ENCODE data around the gene MRGPRF. TPM values are rescaled to one million over a fixed set of nuclear protein-coding genes. Genes with fewer than 3 reads are reported as not detected.

MRGPRF gene
- total RNA-seq, 1 experiment from 2014 or later: not detected

GRCh38 chr11:69057801-69058200, 44.8 kb upstream of the MRGPRF start:
- intact Hi-C loops (cut with micrococcal nuclease): no loop called here
- no peak for TF ChIP-seq EZH2phosphoT487 (IDR thresholded peaks at IDR 0.05; ENCODE audit: borderline replicate concordance, low read length)
- BruUV-seq (replicated peaks): no TSS peak
- Histone ChIP-seq H2AFZ (ENCODE audit: low read length) (no peak overlapping the region), H3K9ac (ENCODE audit: low read length) (no peak overlapping the region), H3K27me3 (ENCODE audit: low read length) (no peaks in the 10 kb centered on the region), H3F3A (ENCODE audit: low read length, unreplicated experiment) (no peaks in the 10 kb centered on the region), H3K27ac (ENCODE audit: low read length) (no peak overlapping the region), H3K4me2 (ENCODE audit: low read length) (no peak overlapping the region), H3K36me3 (ENCODE audit: low read depth, low read length) (no peaks in the 10 kb centered on the region), H3K9me2 (replicated peaks; ENCODE audit: low read length) (no peaks in the 10 kb centered on the region), H3K79me2 (ENCODE audit: low read length) (peaks cover 20% of the 10 kb centered on the region), H3K9me3 (ENCODE audit: low read length) (no peaks in the 10 kb centered on the region), H3K4me1 (ENCODE audit: insufficient read depth, low read length) (no peaks in the 10 kb centered on the region), H3K4me3 (ENCODE audit: low read length) (no peak overlapping the region), H4K20me1 (ENCODE audit: low read length) (no peaks in the 10 kb centered on the region)
- POLR2A ChIA-PET (ENCODE audit: unreplicated experiment): no interaction called here
- CTCF ChIA-PET: no interaction called here
- ATAC-seq (no peak), DNase-seq (no peak)

GRCh38 chr11:69057236-69057635, 44.2 kb upstream of the MRGPRF start:
- ChIA-PET CTCF (no interaction called here), POLR2A (ENCODE audit: unreplicated experiment) (no interaction called here)
- Histone ChIP-seq H3K79me2 (ENCODE audit: low read length) (peaks cover 25% of the 10 kb centered on the region), H3K4me1 (ENCODE audit: insufficient read depth, low read length) (no peaks in the 10 kb centered on the region), H3K9ac (ENCODE audit: low read length) (no peak overlapping the region), H3K4me2 (ENCODE audit: low read length) (no peak overlapping the region), H3F3A (ENCODE audit: low read length, unreplicated experiment) (no peaks in the 10 kb centered on the region), H3K9me3 (ENCODE audit: low read length) (no peaks in the 10 kb centered on the region), H4K20me1 (ENCODE audit: low read length) (no peaks in the 10 kb centered on the region), H2AFZ (ENCODE audit: low read length) (no peak overlapping the region), H3K27ac (ENCODE audit: low read length) (no peak overlapping the region), H3K27me3 (ENCODE audit: low read length) (no peaks in the 10 kb centered on the region), H3K4me3 (ENCODE audit: low read length) (no peak overlapping the region), H3K36me3 (ENCODE audit: low read depth, low read length) (no peaks in the 10 kb centered on the region), H3K9me2 (replicated peaks; ENCODE audit: low read length) (no peaks in the 10 kb centered on the region)
- BruUV-seq (replicated peaks): no TSS peak
- no peak for ATAC-seq
- TF ChIP-seq, protein P1, sequence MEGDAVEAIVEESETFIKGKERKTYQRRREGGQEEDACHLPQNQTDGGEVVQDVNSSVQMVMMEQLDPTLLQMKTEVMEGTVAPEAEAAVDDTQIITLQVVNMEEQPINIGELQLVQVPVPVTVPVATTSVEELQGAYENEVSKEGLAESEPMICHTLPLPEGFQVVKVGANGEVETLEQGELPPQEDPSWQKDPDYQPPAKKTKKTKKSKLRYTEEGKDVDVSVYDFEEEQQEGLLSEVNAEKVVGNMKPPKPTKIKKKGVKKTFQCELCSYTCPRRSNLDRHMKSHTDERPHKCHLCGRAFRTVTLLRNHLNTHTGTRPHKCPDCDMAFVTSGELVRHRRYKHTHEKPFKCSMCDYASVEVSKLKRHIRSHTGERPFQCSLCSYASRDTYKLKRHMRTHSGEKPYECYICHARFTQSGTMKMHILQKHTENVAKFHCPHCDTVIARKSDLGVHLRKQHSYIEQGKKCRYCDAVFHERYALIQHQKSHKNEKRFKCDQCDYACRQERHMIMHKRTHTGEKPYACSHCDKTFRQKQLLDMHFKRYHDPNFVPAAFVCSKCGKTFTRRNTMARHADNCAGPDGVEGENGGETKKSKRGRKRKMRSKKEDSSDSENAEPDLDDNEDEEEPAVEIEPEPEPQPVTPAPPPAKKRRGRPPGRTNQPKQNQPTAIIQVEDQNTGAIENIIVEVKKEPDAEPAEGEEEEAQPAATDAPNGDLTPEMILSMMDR (conservative IDR thresholded peaks at IDR 0.05; ENCODE audit: low read depth, low read length): no peak
- no peak for TF ChIP-seq EZH2phosphoT487 (IDR thresholded peaks at IDR 0.05; ENCODE audit: borderline replicate concordance, low read length)
- TF ChIP-seq EZH2 (IDR thresholded peaks at IDR 0.05; ENCODE audit: low read length, unreplicated experiment): no peak
- DNase-seq: no peak
- intact Hi-C loops (cut with micrococcal nuclease): no loop called here

DNA sequence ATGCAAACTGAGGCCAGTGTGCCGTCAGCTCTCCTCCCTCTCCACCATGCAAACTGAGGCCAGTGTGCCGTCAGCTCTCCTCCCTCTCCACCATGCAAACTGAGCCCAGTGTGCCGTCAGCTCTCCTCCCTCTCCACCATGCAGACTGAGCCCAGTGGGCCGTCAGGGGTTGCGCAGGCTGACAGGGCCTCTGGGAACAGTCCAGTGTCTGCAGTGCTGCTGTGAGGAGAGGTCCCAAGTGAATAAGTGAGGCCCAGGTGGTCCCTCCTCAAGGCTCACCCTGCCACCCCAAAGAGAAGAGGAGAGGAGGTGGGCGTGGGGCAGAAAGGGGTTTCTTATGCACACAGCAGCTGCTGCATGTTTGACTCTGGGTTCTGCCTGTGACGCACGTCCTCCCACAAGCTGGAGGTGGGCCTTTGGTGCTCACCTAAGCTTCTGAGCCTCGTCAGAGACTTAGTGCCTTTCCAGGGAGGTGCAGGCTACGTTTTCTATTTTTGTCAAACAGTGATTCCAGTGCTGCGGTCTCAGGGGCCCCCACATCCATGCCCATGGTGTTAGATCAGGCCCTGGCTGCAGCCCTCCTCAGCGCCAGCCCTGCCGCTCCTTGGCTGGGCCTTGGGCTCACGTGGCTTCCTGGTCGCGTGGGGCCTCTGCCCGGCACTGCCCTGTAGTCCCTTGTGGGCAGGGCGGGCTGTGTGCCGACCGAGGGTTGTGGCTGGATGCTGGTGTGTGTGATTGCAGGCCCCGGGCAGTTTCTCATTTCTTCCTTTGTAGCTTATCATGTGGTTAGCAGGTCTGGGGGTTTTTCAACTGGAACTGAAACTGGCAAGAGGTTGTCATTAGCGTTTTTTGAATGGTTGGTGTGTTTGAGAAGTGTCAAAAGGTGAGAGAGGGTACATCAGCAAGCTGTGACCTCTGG, 42.8 kb upstream of the MRGPRF start:
- Histone ChIP-seq H3K9me2 (replicated peaks; ENCODE audit: low read length) (no peaks in the 10 kb centered on the region), H3F3A (ENCODE audit: low read length, unreplicated experiment) (no peaks in the 10 kb centered on the region), H3K4me3 (ENCODE audit: low read length) (no peak overlapping the region), H3K27ac (ENCODE audit: low read length) (no peak overlapping the region), H3K36me3 (ENCODE audit: low read depth, low read length) (no peaks in the 10 kb centered on the region), H2AFZ (ENCODE audit: low read length) (no peak overlapping the region), H3K9ac (ENCODE audit: low read length) (no peak overlapping the region), H4K20me1 (ENCODE audit: low read length) (no peaks in the 10 kb centered on the region), H3K4me2 (ENCODE audit: low read length) (no peak overlapping the region), H3K79me2 (ENCODE audit: low read length) (peaks cover 39% of the 10 kb centered on the region), H3K9me3 (ENCODE audit: low read length) (no peaks in the 10 kb centered on the region), H3K27me3 (ENCODE audit: low read length) (no peaks in the 10 kb centered on the region), H3K4me1 (ENCODE audit: insufficient read depth, low read length) (no peaks in the 10 kb centered on the region)
- TF ChIP-seq EZH2phosphoT487 (IDR thresholded peaks at IDR 0.05; ENCODE audit: borderline replicate concordance, low read length) (no peak), EZH2 (IDR thresholded peaks at IDR 0.05; ENCODE audit: low read length, unreplicated experiment) (no peak)
- no peak for ATAC-seq
- CTCF ChIA-PET: no interaction called here
- POLR2A ChIA-PET (ENCODE audit: unreplicated experiment): no interaction called here
- intact Hi-C loops (cut with micrococcal nuclease): no loop called here
- no TSS peak for BruUV-seq (replicated peaks)
- no peak for DNase-seq
